Ovary (tissue), 3 donors: ENCODE results near the gene PALD1.

Source experiments
- CTCF ChIP-seq, 3 donors: fragments of 450-650 bp in 2 of 3; fragments of 200-600 bp in 1 of 3; IDR thresholded peaks; one replicate each; pipeline versions ENCODE4 v1.5.1 to v1.8.0; 2016 to 2022; ENCODE audit warnings: antibody characterized with exemption in 3 of 3, mild to moderate bottlenecking in 1 of 3
- EP300 ChIP-seq: sonication (generic); formaldehyde crosslinking; IDR thresholded peaks from one replicate; pipeline ENCODE4 v1.6.1; 2017; ENCODE audit warnings: antibody characterized with exemption
- POLR2A ChIP-seq: fragments of 450-650 bp; IDR thresholded peaks from one replicate; pipeline ENCODE4 v1.6.1; 2017; ENCODE audit warnings: antibody characterized with exemption, mild to moderate bottlenecking, moderate library complexity
- donor health status: DM: no; HTN: no; CAD: no.

GRCh38 chr10:70587045-70587658, 108.6 kb downstream of the PALD1 start:
- TF ChIP-seq CTCF (IDR thresholded peaks at IDR 0.05), result no peak
- no peak for TF ChIP-seq EP300
- TF ChIP-seq POLR2A, result no peak
